ENCODE data around the gene IDH3B. TPM values are rescaled to one million over a fixed set of nuclear protein-coding genes. Genes with fewer than 3 reads are reported as not detected.
A peak's percentile ranks its signal among the peaks of the same experiment; 100 is the strongest.

The IDH3B gene
- total and polyA plus RNA-seq, 7 experiments from 2014 or later, result 101 to 161 (median 107) TPM

- Mint-ChIP-seq H3K4me3 (no peak overlapping the region), H3K9me3 (peaks cover 0 to 13% (median 6%) of the 10 kb centered on the region in 11 donors), H3K27me3 (peaks cover 18 to 59% (median 26%) of the 10 kb centered on the region in 5 donors), H3K36me3 (peaks cover 2 to 13% (median 8%) of the 10 kb centered on the region in 5 donors), H3K27ac (no peak overlapping the region), H3K4me1 (no peaks in the 10 kb centered on the region)
- ChIA-PET CTCF (interaction anchor here (0.6 kb wide), 1 partner anchor 11 kb away, joined by 3 read pairs; no protein-coding TSS in a partner anchor), POLR2A (interaction anchor here (0.7 kb wide), 1 partner anchor 940 kb away, joined by 3 read pairs; no protein-coding TSS in a partner anchor)
- Histone ChIP-seq H3K27ac (ENCODE audit: low read depth, low read length) (no peak overlapping the region), H3K9me3 (ENCODE audit: control insufficient read depth in 2 of 3, low read length in 3 of 3) (no peaks in the 10 kb centered on the region), H3K4me3 (ENCODE audit: low read length) (no peak overlapping the region), H3K4me1 (ENCODE audit: control insufficient read depth in 2 of 2, insufficient read depth in 2 of 2, low read length in 2 of 2) (no peaks in the 10 kb centered on the region), H3K36me3 (ENCODE audit: control insufficient read depth in 2 of 3, insufficient read depth in 3 of 3, low read length in 3 of 3) (no peaks in the 10 kb centered on the region), H3K27me3 (ENCODE audit: control insufficient read depth in 2 of 2, insufficient read depth in 2 of 2, low read length in 2 of 2) (no peaks in the 10 kb centered on the region)
- ATAC-seq, result no peak
- intact Hi-C loops (cut with micrococcal nuclease), result no loop called here
- DNase-seq, result no peak
These were observed 51.9 kb downstream of the IDH3B start for GRCh38 chr20:2612073-2612472.

DNA sequence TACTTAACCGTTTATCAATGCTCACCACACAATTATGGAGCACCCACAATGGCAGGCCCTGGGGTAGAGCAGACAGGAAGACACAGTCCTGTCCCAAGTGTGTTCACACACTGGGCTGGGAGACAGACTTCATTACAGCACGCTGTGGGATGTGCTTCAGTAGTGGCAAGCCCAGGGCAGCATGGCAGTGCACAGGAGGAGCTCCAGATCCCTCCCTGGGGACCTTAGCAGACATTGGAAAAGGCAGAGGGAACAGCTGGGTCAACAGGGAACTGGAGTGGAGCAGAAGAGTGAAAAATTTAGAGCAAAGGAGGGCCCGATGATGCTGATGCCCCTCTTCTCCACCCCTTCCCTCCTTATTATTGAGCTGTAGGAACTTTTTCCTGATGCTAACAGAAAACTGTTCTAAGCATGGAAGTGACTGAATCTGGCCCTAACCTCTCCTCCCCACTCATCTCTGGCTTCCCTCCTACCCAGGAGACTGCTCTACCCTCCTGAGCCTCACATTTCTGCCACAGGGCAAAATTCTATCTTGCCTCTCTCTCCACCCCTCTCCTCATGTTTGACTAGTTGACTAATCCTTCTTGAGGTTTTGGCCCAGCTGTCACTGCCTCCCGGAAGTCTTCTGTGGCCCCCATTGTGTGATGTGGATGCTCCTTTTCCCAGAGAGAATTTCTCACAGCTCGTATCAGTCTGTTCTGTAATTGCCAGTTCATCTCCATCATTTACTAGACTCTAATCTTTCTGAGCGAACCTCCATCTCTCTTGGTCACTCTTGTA, 52.9 kb downstream of the IDH3B start:
- H3K27ac ChIP-seq (ENCODE audit: low read depth, low read length), result no peak overlapping the region
- H3K4me1 ChIP-seq (ENCODE audit: control insufficient read depth in 2 of 2, insufficient read depth in 2 of 2, low read length in 2 of 2), result no peaks in the 10 kb centered on the region
- ChIA-PET CTCF (interaction anchor here (0.6 kb wide), 1 partner anchor 10 kb away, joined by 3 read pairs; no protein-coding TSS in a partner anchor), POLR2A (no interaction called here)
- no peaks in the 10 kb centered on the region for H3K27me3 ChIP-seq (ENCODE audit: control insufficient read depth in 2 of 2, insufficient read depth in 2 of 2, low read length in 2 of 2)
- H3K36me3 ChIP-seq (ENCODE audit: control insufficient read depth in 2 of 3, insufficient read depth in 3 of 3, low read length in 3 of 3), result no peaks in the 10 kb centered on the region
- H3K27me3 Mint-ChIP-seq, result peaks cover 15 to 52% (median 25%) of the 10 kb centered on the region in 5 donors
- no peaks in the 10 kb centered on the region for H3K9me3 ChIP-seq (ENCODE audit: control insufficient read depth in 2 of 3, low read length in 3 of 3)
- no peaks in the 10 kb centered on the region for H3K4me1 Mint-ChIP-seq
- H3K36me3 Mint-ChIP-seq, result peaks cover 2 to 10% (median 9%) of the 10 kb centered on the region in 5 donors
- no peak overlapping the region for H3K27ac Mint-ChIP-seq
- intact Hi-C loops (cut with micrococcal nuclease), result no loop called here
- DNase-seq (no peak), ATAC-seq (no peak)
- H3K9me3 Mint-ChIP-seq, result peaks cover 0 to 22% (median 9%) of the 10 kb centered on the region in 11 donors
- no peak overlapping the region for H3K4me3 ChIP-seq (ENCODE audit: low read length)
- H3K4me3 Mint-ChIP-seq, result no peak overlapping the region

DNA sequence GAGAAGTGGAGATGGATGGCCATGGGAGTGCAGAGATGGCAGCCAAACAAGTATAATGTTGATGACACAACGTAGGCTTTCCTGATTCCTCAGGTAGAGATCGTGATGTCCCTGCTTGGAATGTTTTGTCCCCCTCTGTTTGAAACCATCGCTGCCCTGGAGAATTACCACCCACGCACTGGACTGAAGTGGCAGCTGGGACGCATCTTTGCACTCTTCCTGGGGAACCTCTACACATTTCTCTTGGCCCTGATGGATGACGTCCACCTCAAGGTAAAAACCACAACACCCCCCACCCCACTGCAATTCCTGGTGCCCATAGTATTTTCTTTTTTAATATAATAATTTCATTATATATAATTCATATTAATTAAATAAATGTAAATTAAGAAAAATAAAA, 53.7 kb downstream of the IDH3B start:
- Histone ChIP-seq H3K4me3 (ENCODE audit: low read length) (no peak overlapping the region), H3K4me1 (ENCODE audit: control insufficient read depth in 2 of 2, insufficient read depth in 2 of 2, low read length in 2 of 2) (no peaks in the 10 kb centered on the region), H3K27ac (ENCODE audit: low read depth, low read length) (no peak overlapping the region), H3K27me3 (ENCODE audit: control insufficient read depth in 2 of 2, insufficient read depth in 2 of 2, low read length in 2 of 2) (no peaks in the 10 kb centered on the region), H3K36me3 (ENCODE audit: control insufficient read depth in 2 of 3, insufficient read depth in 3 of 3, low read length in 3 of 3) (no peaks in the 10 kb centered on the region), H3K9me3 (ENCODE audit: control insufficient read depth in 2 of 3, low read length in 3 of 3) (peaks cover 0 to 4% (median 0%) of the 10 kb centered on the region in 3 experiments)
- ChIA-PET CTCF (no interaction called here), POLR2A (no interaction called here)
- Mint-ChIP-seq H3K36me3 (peaks cover 2 to 10% (median 7%) of the 10 kb centered on the region in 5 donors), H3K4me3 (no peak overlapping the region), H3K27ac (no peak overlapping the region), H3K4me1 (no peaks in the 10 kb centered on the region), H3K9me3 (peaks cover 0 to 29% (median 10%) of the 10 kb centered on the region in 11 donors), H3K27me3 (peaks cover 10 to 46% (median 22%) of the 10 kb centered on the region in 5 donors)
- ATAC-seq, result no peak
- intact Hi-C loops (cut with micrococcal nuclease), result no loop called here
- DNase-seq, result no peak

Small RNA genes within 50 kb of the gene (microRNA-seq; reads per million reads assigned to microRNA genes)
- gene MIR1292 (ENCODE audit: borderline microRNAs expressed), result 7.3 reads per million, percentile 11 among the genes with 10 or more reads in this experiment

Other genes with a start within 250 kb of the IDH3B start
- gene SNRPB, start 193.4 kb downstream of the IDH3B start, total RNA-seq, result 100 to 1,000 TPM in 3 of 5 experiments, 10 to 100 TPM in 2; 83.5 to 323 (median 118) TPM
- gene SNRPB, start 193.4 kb downstream of the IDH3B start, polyA plus RNA-seq, result 100 to 1,000 TPM; 230 to 231 TPM
- 10 to 100 TPM in 4 of 5 experiments, 1 to 10 TPM in 1; 7.5 to 14.4 (median 11.8) TPM for gene ZNF343, start 155.3 kb downstream of the IDH3B start, total RNA-seq
- gene ZNF343, start 155.3 kb downstream of the IDH3B start, polyA plus RNA-seq, result 1 to 10 TPM; 3.7 to 8.8 TPM
- gene TMC2, start 127.6 kb downstream of the IDH3B start, total RNA-seq, result under 1 TPM in 1 of 5 experiments, not detected in 4; 0.15 TPM
- gene TMC2, start 127.6 kb downstream of the IDH3B start, polyA plus RNA-seq, result not detected
- 100 to 1,000 TPM; 216 to 375 (median 287) TPM for gene NOP56, start 11.6 kb downstream of the IDH3B start, total RNA-seq
- 100 to 1,000 TPM in 1 of 2 donors, 10 to 100 TPM in 1; 89.0 to 129 TPM for gene NOP56, start 11.6 kb downstream of the IDH3B start, polyA plus RNA-seq
- gene EBF4, start 28.6 kb upstream of the IDH3B start, total RNA-seq, result 10 to 100 TPM in 1 of 5 experiments, 1 to 10 TPM in 4; 5.2 to 10.5 (median 7.7) TPM
- gene EBF4, start 28.6 kb upstream of the IDH3B start, polyA plus RNA-seq, result under 1 TPM; 0.09 to 0.33 TPM
- 1 to 10 TPM in 2 of 5 experiments, under 1 TPM in 3; 0.19 to 1.8 (median 0.32) TPM for gene CPXM1, start 136.4 kb upstream of the IDH3B start, total RNA-seq
- gene CPXM1, start 136.4 kb upstream of the IDH3B start, polyA plus RNA-seq, result under 1 TPM in 1 of 2 donors, not detected in 1; 0.12 TPM
- gene C20orf141, start 150.8 kb upstream of the IDH3B start, total RNA-seq, result not detected
- gene C20orf141, start 150.8 kb upstream of the IDH3B start, polyA plus RNA-seq, result not detected
- gene TMEM239, start 152.1 kb upstream of the IDH3B start, total RNA-seq, result not detected
- not detected for gene TMEM239, start 152.1 kb upstream of the IDH3B start, polyA plus RNA-seq
- gene PCED1A, start 176.4 kb upstream of the IDH3B start, total RNA-seq, result 100 to 1,000 TPM in 1 of 5 experiments, 10 to 100 TPM in 4; 27.8 to 105 (median 72.5) TPM
- 10 to 100 TPM; 23.6 to 27.3 TPM for gene PCED1A, start 176.4 kb upstream of the IDH3B start, polyA plus RNA-seq
- 10 to 100 TPM; 45.5 to 62.4 (median 56.1) TPM for gene VPS16, start 176.5 kb upstream of the IDH3B start, total RNA-seq
- 10 to 100 TPM; 25.0 to 43.3 TPM for gene VPS16, start 176.5 kb upstream of the IDH3B start, polyA plus RNA-seq
- gene PTPRA, start 209.3 kb upstream of the IDH3B start, total RNA-seq, result 10 to 100 TPM; 68.0 to 86.6 (median 81.2) TPM
- 10 to 100 TPM; 27.5 to 41.7 TPM for gene PTPRA, start 209.3 kb upstream of the IDH3B start, polyA plus RNA-seq

All from naive thymus-derived CD4-positive, alpha-beta T cell (primary cell).